ENCODE measurements around the gene TEX36. TPM values are rescaled to one million over a fixed set of nuclear protein-coding genes. Genes with fewer than 3 reads are reported as not detected.
A peak's percentile ranks its signal among the peaks of the same experiment; 100 is the strongest.

Gene TEX36
- total RNA-seq, 4 donors from 2014 or later: not detected

GRCh38 chr10:125637496-125637895 lies 45.5 kb downstream of the TEX36 start:
- DNase-seq (ENCODE audit: extremely low spot score): peak; percentile 83
- Histone ChIP-seq H3K4me3 (no peak overlapping the region), H3K9me3 (no peaks in the 10 kb centered on the region), H3K27ac (replicated peaks in 1 of 4) (no peak overlapping the region), H3K4me1 (no peaks in the 10 kb centered on the region), H3K36me3 (no peaks in the 10 kb centered on the region), H3K27me3 (peaks cover 0 to 7% (median 0%) of the 10 kb centered on the region in 4 donors)
- TF ChIP-seq POLR2AphosphoS5 (IDR thresholded peaks at IDR 0.05): no peak
- TF ChIP-seq POLR2A (IDR thresholded peaks at IDR 0.05; ENCODE audit: low read depth): no peak
- no peak for TF ChIP-seq CTCF (IDR thresholded peaks at IDR 0.05)
- TF ChIP-seq EP300 (IDR thresholded peaks at IDR 0.05): no peak
- WGBS: 70% methylated on average over 6 of the region's 6 CpGs
- intact Hi-C loops (cut with DNase I): no loop called here

- H3K27me3 ChIP-seq: peaks cover 0 to 7% (median 0%) of the 10 kb centered on the region in 4 donors
Measured at GRCh38 chr10:125634606-125635005, 48.4 kb downstream of the TEX36 start.

GRCh38 chr10:125633517-125633999 lies 49.4 kb downstream of the TEX36 start:
- Histone ChIP-seq H3K4me1 (no peaks in the 10 kb centered on the region), H3K27ac (replicated peaks in 1 of 4) (no peak overlapping the region), H3K36me3 (no peaks in the 10 kb centered on the region), H3K4me3 (no peak overlapping the region), H3K27me3 (peaks cover 0 to 7% (median 0%) of the 10 kb centered on the region in 4 donors), H3K9me3 (no peaks in the 10 kb centered on the region)
- no peak for TF ChIP-seq CTCF (IDR thresholded peaks at IDR 0.05)
- TF ChIP-seq EP300 (IDR thresholded peaks at IDR 0.05): no peak
- TF ChIP-seq POLR2A (IDR thresholded peaks at IDR 0.05; ENCODE audit: low read depth): no peak
- no peak for TF ChIP-seq POLR2AphosphoS5 (IDR thresholded peaks at IDR 0.05)
- no peak for DNase-seq (ENCODE audit: extremely low spot score)
- intact Hi-C loops (cut with DNase I): no loop called here
- WGBS: 76% methylated on average over 13 of the region's 13 CpGs

More at GRCh38 chr10:125634606-125635005, 48.4 kb downstream of the TEX36 start:
- 84% methylated on average over 5 of the region's 5 CpGs for WGBS
- H3K27ac ChIP-seq (replicated peaks in 1 of 4): no peak overlapping the region
- no peaks in the 10 kb centered on the region for H3K36me3 ChIP-seq
- H3K9me3 ChIP-seq: no peaks in the 10 kb centered on the region
- intact Hi-C loops (cut with DNase I): no loop called here
- no peak overlapping the region for H3K4me3 ChIP-seq
- no peak for DNase-seq (ENCODE audit: extremely low spot score)
- no peak for TF ChIP-seq EP300 (IDR thresholded peaks at IDR 0.05)
- no peak for TF ChIP-seq POLR2A (IDR thresholded peaks at IDR 0.05; ENCODE audit: low read depth)
- no peak for TF ChIP-seq CTCF (IDR thresholded peaks at IDR 0.05)
- TF ChIP-seq POLR2AphosphoS5 (IDR thresholded peaks at IDR 0.05): no peak
- H3K4me1 ChIP-seq: no peaks in the 10 kb centered on the region

GRCh38 chr10:125631806-125632205 lies 51.2 kb downstream of the TEX36 start:
- Histone ChIP-seq H3K36me3 (no peaks in the 10 kb centered on the region), H3K4me3 (no peak overlapping the region), H3K9me3 (no peaks in the 10 kb centered on the region), H3K27me3 (no peaks in the 10 kb centered on the region), H3K27ac (replicated peaks in 1 of 4) (no peak overlapping the region), H3K4me1 (no peaks in the 10 kb centered on the region)
- WGBS: 74% methylated on average over 5 of the region's 5 CpGs
- TF ChIP-seq EP300 (IDR thresholded peaks at IDR 0.05): no peak
- TF ChIP-seq CTCF (IDR thresholded peaks at IDR 0.05): no peak
- TF ChIP-seq POLR2A (IDR thresholded peaks at IDR 0.05; ENCODE audit: low read depth): no peak
- TF ChIP-seq POLR2AphosphoS5 (IDR thresholded peaks at IDR 0.05): no peak
- peak; percentile 81 for DNase-seq (ENCODE audit: extremely low spot score)
- intact Hi-C loops (cut with DNase I): no loop called here

Measured in esophagus muscularis mucosa (tissue), 4 donors.